Right renal pelvis (tissue), 4 donors: ENCODE data around the gene POLR2E. TPM values are rescaled to one million over a fixed set of nuclear protein-coding genes. Genes with fewer than 3 reads are reported as not detected.

Experiments
- DNase-seq, 4 donors: peaks; one replicate each; pipeline ENCODE4 v3.0.0-alpha.2; 2013; ENCODE audit warnings: low read depth in 4 of 4, low spot score in 3 of 4, missing footprints in 1 of 4
- polyA plus RNA-seq, 4 donors: library from polyadenylated mRNA; unstranded; fragments of 120-200 nt; gene quantifications; one replicate each; pipeline ENCODE4 v1.2.1, GENCODE V29; 2013; ENCODE audit not compliant: insufficient read length in 4 of 4

Gene POLR2E
- polyA plus RNA-seq, 4 donors: 134 to 181 (median 142) TPM

DNA sequence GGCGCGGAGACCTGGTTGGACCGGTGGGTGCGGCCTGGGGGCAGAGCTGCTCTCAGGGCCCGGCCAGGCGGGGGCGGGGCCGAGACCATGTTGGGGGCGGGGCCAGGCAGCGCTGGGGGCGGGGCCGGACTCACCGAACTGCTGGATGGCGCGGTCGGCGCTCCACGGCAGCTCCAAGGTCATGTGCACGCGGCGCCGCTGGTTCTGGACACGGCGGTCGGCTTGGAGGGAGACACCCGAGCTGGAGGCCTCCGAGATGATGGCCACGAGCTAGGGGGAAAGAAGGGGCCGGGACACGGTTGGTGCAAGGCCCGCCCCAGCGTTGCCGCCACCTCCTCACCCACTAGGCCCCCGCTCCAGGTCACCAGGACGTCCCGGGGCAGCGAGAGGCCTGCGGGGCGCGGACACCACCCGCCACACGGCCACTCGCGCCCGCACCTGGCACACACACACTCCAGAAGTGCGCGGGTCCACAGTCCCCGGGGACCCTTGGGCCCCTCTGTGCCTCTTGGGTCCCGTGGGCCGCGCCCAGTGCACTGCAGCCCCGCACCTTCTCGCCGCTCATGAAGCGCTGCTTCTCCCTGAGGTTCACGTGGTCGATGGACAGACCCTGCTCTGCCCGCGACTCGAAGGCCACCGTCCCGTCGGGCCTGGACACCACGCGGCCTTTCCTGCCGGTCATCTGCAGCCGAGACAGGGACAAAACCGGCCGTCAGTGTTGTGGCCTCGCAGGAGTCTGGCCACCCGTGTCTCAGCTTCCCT is 17.3 kb upstream of the POLR2E start:
- DNase-seq: no peak

DNA sequence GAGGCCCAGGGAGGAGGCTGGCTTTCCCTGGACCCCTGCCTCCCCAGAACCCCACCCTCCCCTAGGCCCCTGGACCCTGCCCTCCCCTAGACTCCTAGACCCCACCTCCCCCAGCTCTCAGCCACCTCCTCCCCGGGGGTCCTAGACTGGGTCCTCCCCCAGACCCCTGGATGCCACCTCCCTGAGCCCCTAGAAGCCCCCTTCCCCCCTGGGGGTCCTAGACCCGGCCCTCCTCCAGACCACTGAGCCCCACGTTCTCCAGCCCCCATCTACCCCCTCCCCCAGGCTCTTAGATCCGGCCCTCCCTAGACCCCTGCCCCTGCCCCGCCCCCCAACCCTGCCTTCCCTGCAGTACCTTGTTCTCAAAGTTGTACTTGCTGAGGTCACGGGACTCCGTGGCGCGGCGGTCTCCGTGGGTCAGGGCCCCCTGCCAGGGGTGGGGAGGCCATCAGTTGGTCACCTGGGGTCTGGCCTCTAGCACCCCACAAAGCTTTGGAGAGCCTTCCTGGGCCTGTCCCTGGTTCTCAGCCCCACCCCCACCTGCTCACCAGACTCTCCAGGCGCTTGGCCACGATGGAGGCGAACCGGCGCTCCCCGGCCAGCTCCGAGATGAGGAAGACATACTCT is 16.6 kb upstream of the POLR2E start:
- DNase-seq: no peak

DNA sequence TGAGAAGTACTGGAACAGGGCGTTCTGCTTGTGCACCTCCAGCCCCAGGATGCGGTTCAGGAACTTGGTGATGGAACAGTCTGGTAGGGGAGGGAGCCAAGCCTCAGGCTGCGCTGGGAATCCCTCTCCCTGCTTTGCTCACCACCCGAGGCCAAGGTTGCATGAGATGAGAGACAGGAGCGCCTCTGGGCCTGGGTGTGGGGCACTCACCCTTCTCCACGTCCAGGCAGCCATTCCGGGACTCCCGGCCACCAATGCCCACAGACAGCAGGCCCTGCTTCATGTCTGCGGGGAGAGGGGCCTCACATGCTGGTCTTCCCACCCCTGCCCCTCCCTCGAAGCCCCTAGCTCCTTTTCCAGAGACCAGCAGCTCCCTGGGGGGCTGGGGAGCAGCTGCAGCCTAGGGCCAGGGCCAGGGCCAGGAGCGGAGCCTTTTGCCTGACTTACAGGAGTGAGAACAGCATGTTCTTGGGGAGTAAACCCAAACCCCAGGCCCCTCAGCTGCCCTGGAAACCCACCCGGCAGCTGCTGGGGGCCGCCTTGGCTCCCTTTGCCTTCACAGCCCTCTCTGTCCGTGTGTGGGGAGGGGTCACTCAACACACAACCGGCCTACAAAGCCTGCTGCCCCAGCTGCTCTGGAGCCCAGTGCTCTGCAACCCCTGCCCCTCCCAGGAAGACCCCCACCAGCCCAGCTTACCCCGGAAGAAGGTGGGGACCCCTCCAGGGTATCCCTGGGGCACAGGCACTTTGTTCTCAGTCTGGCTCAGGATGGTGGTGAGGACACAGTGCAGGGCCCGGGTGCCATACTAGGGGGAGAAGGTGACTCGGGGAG is 15.8 kb upstream of the POLR2E start:
- DNase-seq: no peak

DNA sequence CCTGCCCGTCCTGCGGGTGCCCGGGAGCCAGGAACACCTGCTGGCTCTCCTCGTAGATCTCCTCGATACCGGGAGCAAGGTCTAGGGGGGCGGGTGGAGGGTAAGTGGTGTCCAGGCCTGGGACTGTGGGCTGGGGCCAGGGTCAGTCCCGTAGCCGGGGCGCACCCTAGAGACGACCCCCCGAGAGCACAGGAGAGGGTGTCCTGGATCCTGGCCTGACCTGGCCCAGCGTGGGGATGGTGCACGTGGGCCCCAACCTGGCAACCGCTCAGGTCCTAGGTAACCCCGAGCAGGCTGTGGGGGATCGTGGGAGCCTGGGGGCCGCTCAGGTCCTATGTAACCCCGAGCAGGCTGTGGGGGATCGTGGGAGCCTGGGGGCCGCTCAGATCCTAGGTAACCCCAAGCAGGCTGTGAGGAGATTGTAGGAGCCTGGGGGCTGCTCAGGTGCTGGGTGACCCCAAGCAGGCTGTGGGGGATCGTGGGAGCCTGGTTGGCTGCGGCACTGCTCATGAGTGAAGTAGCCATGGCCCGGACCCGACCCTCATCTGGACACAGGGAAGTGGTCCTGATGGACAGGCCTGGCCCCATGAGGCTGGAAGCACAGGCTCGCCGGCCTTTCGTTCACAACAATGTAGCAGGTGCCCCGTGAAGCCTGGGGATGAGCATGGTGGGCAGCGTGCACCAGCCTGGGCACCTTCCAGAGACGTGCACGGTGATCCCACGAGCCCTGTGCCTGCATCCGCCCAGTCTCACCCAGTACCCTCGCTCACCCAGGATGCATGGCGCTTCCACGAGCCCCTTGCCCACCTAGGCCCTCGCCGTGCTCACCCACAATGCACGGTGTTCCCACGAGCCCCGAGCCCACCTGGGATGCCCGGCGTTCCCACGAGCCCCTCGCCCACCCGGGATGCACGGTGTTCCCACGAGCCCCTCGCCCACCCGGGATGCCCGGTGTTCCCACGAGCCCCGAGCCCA is 14.8 kb upstream of the POLR2E start:
- DNase-seq: no peak

DNA sequence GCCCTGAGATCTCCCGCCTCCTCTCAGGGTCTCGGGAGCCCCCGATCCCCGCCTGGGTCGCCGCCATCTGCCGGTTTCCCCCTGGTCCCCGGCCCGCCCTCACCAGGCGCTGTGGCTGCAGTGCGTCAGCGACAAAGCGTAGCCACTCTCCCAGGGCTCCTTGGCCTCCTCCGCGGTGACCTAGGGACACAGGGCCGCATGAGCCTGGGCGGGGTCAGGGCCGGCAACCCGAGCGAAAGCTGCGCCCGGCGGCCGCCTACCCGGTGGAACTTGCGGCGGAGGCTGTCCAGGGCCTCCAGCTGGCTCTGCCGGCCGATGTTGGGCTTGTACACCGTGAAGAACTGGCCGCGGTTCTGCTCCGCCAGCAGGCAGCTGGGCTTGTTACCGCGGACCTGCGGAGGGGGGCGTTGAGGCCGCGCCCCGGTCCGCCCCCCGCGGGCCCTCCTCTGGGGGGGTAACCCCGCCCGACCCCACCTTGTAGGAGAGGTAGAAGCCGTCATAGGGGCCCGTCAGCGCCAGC is 13.9 kb upstream of the POLR2E start:
- DNase-seq: no peak

DNA sequence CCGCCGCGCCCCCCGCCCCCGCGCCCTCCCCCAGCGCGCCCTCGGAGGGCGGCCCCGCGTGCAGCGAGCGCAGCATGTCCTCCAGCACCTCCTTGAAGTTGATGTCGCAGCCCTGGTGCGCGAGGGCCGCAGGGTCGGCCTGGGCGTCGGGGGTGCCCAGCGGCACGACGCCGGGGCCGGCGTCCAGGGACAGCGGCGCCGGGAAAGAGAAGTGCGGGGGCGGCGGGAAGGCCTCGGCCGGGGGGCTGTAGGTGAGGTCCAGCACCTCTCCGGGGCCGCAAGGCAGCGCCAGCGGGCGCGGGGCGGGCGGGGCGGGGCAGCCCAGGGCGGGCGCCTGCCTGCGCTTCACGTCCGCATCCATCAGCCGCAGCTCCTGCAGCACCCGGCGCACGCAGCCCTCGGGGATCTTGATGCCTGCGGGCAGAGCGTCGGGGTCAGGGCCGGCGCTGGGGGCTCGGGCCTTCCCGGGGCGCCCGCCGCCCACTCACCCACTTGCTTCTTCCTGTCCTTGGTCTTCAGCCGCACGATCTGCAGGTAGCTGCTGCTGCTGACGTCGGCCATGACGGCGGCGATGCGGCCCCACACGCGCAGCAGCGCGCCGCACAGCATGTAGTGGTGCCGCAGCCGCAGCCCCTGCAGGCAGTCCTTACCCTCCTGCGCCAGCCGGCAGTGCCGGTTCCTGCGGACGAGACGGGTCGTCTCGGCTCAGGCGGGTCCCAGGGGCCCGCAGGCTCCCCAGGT is 13.3 kb upstream of the POLR2E start:
- DNase-seq: no peak

DNA sequence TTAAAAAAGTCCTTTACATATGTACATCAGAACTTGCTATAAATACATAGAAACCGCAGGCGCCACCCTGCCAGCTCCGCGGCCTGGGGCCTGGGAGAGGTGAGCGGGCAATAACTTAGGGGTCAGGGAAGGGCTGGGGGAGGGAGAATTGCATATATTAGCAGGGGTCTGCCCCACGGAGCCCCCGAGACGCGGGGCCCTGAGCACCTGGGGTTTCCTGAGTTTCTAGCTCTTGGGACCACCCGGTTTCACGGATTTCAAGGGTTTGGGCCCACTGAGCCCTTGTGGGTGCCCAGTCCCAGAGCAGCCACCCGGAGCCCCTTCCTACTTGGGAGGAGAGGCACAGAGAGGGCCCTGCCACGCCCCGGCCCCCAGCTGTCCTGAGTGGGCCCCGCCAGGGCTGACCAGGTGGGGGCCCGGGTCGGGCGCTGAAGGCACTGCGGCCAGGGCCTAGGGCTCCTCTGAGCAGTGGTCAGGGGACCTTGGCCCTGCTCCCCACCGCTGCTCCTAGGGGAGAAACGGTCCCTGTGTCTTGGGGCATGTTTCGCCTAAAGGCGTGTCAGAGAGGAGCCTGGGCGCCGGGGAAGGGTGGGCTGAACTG is 12.6 kb upstream of the POLR2E start:
- no peak for DNase-seq

DNA sequence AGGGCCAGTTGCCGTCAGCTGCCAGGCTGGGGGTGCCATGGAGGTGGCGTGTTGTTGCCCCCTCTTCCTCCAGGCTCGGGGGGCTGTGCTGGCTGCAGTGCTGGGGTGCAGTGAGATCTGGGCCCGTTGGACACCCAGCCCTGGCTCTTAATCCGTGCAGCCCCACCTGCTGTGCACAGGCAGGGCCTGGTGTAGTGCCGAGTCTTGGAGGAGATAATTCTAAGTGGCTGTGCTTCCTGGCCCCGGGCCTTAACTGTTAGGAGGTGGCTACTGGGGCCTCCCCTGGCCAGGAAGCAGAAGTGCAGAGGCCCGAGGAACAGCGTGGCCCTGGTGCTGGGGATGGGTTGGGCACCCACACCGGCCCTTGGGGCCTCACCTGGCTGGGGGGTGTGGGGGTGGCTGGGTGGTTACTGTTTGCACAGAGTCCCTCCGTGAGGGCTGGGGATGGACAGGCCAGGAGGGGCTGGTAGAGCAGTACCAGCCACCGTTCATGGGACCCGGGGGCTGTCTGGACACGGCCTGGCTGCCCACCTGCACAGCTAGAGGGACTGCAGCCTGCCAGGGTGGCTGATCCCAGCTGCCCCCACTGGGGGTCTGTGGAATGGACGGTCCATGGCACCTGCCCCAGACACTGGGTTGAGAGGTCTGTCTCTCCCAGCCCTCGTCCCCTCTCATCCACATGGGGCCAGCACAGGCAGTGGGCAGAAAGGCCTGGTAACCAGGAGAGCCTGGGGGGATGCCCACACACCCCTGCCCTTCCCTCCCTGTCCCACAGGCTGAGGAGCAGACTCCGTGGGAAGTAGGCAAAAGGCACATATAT is 11.9 kb upstream of the POLR2E start:
- DNase-seq: no peak

DNA sequence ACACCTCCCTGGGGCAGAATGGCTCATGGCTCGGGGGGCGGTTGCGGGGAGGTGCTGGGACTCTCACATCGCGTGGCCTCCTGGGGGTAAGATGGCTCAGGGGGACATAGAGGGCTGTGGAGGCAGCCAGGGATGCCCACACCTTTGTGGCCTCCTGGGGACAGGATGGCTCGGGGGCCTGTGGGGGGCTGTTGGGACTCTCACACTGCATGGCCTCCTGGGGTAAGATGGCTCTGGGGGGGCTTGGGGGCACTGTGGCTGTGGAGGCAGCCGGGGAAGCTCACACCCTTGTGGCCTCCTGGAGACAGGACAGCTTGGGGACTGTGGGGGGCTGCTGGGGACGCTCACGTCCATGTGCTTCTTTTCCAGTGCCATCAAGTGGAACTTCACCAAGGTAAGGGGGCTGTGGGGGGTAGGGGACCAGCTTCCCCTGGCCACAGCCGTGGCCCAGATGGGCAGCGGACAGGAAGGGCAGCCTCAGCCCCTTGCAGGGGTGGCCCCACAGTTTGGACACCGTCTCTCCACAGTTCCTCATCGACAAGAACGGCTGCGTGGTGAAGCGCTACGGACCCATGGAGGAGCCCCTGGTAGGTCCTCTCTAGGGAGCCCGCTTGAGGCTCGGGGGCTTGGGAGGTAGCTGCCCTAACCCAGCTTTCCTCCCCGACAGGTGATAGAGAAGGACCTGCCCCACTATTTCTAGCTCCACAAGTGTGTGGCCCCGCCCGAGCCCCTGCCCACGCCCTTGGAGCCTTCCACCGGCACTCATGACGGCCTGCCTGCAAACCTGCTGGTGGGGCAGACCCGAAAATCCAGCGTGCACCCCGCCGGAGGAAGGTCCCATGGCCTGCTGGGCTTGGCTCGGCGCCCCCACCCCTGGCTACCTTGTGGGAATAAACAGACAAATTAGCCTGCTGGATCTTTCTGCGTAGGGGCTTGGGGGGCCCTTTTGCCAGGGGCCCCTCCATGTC is 11.0 kb upstream of the POLR2E start:
- no peak for DNase-seq

DNA sequence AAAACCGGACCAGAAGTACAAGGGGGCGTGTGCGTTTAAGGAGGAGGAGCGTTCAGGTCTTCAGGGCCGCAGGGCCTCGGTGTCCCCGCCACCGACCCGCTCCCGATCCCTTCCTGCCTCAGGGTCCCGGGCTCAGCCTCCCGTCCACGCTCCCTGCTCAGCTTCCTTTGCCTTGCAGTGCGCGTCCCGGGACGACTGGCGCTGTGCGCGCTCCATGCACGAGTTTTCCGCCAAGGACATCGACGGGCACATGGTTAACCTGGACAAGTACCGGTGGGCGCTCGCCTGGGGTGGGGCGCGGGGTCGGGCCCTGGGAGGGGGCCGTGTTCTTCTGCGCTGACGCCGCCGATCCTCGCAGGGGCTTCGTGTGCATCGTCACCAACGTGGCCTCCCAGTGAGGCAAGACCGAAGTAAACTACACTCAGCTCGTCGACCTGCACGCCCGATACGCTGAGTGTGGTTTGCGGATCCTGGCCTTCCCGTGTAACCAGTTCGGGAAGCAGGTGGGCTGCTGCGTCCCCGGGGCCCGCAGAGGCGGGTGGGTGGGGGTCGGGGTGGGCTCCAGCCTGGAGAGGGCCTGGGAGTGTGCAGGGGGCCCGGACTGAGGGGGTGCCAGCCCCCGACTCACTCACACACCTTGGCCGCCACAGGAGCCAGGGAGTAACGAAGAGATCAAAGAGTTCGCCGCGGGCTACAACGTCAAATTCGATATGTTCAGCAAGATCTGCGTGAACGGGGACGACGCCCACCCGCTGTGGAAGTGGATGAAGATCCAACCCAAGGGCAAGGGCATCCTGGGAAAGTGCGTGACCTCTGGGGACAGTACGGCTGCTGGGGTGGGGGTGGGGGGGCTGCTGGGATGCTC is 10.1 kb upstream of the POLR2E start:
- DNase-seq: no peak

DNA sequence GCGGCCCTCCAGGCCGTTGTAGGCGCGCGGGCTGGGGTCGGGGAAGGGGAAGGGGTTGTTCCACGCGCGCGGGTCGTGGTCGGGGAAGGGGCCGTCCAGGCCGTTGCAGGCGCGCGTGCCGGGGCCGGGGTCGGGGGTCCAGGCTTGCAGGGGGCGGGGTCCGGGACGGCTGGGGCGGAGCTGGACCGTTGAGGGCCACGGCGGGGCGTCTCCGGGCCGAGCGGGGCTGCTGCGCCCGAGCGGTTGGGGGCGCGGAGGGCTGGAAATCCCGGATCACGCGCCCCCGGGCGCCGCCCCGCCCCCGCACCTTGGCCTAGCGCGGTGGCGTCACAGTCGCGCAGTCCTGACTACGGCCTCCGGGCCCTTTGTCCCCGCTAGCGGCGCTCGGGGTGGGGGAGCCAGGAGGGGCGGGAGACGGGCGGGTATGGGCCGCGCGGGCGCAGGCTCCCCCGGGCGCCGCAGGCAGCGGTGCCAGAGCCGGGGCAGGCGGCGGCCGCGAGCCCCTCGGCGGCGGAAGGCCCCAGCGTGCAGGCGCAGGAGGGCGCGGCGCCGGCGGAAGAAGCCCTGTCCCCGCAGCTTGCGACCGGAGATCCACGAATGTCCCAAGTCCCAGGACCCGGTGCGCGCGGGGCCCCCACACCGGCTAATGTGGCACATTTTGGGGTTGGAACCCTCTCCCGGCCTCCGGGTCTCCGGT is 9.3 kb upstream of the POLR2E start:
- DNase-seq: no peak

DNA sequence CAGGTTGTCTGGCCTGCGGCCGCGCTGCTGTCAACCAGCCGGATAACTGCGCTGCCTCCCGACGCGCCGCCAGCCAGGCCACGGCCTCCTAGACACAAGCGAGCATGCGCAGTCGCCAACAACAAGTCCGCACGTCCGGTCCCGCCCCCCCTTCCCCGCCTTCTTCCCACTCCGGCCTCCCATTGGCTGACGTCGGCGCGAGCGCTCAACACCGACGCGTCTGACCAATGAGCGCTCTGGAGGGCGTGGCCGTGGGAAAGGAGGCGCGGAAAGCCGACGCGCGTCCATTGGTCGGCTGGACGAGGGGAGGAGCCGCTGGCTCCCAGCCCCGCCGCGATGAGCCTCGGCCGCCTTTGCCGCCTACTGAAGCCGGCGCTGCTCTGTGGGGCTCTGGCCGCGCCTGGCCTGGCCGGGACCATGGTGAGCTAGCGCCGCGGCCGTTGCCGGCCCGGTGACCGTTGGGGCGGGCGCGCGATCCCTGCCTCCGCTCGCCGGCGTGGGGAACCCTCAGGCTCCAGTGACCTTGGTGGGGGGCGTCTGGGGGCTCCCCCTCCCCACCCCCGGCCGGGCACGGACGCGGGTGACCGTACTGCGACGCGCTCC is 8.6 kb upstream of the POLR2E start, which contains the start of gene GPX4:
GPX4 (plus strand) TSS at position 287 of the 603 bp plus-strand sequence; CDS start at position 337, 50 bp downstream.
- peak; percentile 99 to 100 (median 99) for DNase-seq

DNA sequence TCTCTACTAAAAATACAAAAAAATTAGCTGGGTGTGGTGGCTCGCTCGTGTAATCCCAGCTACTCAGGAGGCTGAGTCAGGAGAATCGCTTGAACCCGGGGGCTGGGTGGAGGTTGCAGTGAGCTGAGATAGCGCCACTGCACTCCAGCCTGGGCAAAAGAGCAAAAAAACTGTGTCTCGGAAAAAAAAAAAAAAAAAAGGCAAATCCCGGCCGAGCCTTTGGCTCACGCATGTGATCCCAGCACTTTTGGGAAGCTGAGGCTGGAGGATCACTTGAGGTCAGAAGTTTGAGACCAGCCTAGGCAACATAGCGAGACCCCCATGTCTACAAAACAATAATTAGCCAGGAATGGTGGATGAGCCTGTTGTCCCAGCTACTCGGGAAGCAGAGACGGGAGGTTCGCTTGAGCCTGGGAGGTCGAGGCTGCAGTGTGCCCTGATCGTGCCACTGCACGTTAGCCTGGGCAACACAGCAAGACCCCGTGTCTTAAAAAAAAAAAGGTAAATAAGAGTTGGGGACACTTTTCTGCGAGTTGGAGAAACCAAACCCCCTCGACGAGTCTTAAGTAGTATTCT is 8.0 kb upstream of the POLR2E start:
- no peak for DNase-seq

DNA sequence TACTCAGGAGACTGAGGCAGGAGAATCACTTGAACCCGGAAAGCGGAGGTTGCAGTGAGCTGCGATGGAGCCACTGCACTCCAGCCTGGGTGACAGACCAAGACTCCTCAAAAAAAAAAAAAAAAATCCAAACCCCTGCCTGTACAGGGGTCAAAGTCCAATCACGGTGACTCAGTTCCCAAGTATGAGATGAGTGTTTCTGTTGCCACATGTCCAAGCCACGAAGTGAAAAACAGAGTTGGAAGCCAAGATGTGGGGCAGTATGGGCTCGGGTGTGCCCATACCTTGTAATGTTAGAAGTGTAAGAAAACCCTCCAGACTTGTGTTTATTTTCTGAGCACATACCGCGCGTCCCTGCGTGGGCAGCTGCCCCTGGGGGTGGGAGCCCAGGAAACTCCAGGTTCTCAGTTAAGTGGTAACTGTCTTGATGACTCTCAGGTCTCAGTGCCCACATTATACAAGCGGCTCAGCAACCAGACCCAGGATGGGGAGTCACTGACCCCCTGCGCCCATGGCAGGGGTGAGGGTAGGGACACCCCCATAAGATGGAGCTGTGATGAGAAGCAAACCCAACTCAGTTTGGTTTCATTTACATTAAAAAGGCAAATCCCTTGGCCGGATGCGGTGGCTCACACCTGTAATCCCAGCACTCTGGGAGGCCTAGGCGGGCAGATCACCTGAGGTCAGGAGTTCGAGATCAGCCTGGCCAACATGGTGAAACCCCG is 7.4 kb upstream of the POLR2E start:
- DNase-seq: no peak
